Tongue (tissue), 2 donors: Measurements from ENCODE around the gene TMEM170B. TPM values are rescaled to one million over a fixed set of nuclear protein-coding genes. Genes with fewer than 3 reads are reported as not detected.

Experiments
- DNase-seq: peaks from one replicate; pipeline ENCODE4 v3.0.0-alpha.2; 2015
- total RNA-seq: library from RNA; depleted of rRNA; stranded (reverse); fragments of >200 nt; gene quantifications from one replicate; pipeline ENCODE4 v1.2.3, GENCODE V29; 2014

TMEM170B gene
- total RNA-seq, 1 donor from 2014 or later = 11.3 TPM

GRCh38 chr6:11586117-11586516 is 48.6 kb downstream of the TMEM170B start:
- no peak for DNase-seq

DNA sequence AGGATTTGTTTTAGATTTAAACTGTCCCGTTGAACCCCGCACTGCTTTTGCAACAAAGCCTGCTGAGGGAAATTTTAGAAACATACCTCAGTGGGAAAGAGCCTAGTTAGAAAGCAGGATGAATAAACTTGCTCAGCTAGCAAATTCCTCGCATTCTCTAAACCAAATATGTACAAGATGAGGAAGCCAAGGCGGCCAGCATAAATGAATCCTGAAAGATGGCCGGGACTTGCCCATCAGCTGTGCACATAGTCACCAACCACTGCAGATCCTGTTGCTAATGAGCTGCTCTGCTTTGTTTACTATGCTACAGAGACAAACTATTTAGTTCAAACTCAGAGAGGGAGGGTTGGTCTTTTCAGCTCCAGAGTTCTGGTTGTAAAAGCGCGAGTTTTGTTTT is 49.0 kb downstream of the TMEM170B start:
- no peak for DNase-seq

- DNase-seq = no peak
These were observed 51.7 kb downstream of the TMEM170B start for GRCh38 chr6:11589261-11589660.

DNA sequence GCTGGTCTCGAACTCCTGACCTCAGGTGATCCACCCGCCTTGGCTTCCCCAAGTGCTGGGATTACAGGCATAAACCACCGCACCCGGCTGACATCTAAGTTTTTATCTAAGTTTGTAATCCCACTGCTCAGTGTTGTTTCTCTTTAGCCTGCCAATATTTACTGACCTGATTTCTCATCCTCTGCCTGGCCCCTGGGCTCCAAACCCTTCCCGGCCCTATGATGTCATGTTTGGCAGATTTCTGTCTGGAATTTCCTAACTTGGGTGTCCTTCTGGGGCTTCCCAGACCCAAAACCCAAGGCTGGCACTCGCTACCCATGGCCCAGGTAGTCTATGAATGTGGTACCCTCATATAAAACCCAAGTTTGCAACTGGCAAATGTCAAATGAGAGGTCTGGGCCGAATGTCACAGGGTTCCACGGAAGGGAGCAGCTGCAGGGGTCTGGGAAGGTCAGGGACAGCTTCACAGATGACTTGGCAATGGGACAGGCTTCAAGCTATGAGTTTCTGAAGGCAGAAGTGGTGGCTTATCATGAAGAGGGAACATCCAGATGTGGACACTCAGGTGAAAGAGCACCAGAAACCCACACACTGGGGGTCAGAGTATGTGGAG is 54.9 kb downstream of the TMEM170B start:
- DNase-seq = no peak

GRCh38 chr6:11593096-11593495 is 55.5 kb downstream of the TMEM170B start:
- DNase-seq = no peak

DNA sequence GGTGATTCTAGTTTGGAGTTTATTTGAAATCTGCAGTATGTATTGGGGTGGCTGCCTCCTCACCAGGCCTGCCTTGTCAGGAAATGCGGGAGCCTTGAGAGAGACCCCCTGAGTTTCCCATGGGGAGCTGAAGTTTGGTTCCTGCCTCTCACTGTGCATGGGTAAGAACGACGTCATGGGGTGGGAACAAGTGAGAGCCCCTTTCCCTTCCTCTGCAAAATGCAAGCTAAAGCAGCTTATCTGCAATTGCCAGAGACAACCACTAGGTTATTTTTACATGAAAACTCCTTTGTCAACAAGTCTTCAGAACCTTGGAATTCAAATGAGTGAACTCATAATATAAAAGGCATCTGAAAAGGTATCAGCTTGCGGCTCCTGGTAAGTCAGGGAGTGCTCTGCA is 58.4 kb downstream of the TMEM170B start:
- DNase-seq = no peak

- no peak for DNase-seq
These were observed 59.2 kb downstream of the TMEM170B start for GRCh38 chr6:11596640-11597237.

GRCh38 chr6:11598687-11599086 is 61.1 kb downstream of the TMEM170B start:
- DNase-seq = no peak

DNA sequence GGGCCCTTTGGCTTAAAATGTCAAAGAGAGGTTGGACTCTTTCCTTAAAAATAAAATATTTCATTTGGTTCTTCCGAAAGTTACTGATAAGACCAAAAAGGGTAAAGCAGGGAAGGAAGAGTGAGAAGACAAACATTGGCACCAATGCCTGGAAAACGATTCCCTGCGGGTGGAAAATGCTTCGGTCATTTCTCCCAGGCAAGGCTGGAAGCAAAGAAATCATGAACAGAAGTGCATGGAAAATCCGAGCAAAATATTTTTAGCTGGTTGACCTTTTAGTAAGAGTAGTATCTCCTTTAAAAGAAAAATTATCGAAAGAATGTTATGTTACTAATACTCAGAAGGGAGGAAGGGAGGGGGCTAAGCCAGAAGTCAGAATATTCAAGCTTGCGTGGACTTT is 62.7 kb downstream of the TMEM170B start:
- no peak for DNase-seq

- no peak for DNase-seq
These were observed 64.4 kb downstream of the TMEM170B start for GRCh38 chr6:11601776-11602605.

GRCh38 chr6:11604215-11604614 is 66.7 kb downstream of the TMEM170B start:
- no peak for DNase-seq

DNA sequence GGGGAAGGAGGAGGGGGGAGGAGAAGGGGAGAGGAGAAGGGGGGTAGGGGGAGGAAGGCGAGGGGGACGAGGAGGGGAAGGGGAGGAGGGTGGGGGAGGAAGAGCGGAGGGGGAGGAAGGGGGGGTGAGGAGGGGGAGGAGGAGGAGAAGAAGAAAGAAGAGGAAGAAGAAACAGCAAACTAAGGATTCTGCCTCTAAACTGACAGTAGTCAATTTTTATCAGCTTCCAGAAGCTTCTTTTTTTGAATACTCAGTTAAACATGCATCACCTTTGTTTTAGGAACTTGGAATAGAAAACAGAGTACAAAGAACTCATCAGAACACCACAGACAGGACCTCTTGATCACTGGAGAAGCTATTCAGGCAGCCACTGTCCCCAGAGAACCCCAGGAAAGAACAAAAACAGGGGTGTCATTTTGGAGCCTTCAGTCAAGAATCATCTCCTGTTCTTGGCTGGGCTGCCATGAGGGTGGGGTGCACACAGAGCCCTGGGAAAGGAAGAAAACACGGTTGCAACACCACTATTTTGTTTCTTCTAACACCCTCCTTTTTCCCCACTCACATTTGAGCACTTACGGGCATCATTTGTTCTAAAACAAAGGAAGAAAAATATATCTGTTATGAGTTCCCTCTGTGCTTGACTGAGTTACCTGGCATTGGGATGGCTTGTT is 67.4 kb downstream of the TMEM170B start:
- no peak for DNase-seq

DNA sequence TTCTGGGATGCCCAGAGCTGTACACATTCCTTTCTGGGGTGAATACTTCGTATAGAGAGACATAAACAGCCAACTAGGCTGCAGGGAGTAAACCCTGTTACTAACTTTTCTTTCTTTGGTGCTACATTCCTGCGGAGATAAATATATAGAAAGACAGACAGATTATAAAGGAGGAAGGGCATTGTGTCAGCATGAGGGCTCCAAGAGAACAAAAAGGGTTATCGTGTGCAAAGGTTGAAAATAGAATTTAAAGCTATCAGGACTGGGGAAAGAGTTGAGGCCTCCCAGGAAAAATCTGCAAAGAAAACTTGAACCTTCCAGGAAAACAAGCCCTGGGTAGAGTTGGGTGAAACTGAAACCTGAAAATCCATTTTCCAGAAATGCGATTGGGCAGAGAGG is 68.0 kb downstream of the TMEM170B start:
- DNase-seq = no peak

DNA sequence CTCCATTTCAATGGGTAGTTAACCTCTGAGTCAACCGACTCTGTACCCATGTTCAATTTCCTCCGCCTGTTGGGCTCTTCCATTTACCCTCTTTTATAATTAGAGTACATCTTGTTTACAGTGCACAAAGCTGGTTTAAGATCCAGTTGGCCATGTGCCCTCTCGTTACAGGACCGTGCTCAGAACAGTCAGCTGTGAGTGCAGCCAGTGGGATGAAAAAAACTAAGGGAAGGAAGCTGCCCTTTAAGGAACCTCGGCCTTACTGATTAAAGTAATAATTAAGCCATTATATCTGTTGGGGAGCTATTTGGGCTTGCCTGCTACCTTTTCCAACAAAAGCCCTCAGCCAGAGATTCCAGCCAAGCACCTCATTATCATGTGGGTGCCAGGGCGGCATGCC is 68.8 kb downstream of the TMEM170B start:
- DNase-seq = peak; percentile 57

- peak; percentile 79 for DNase-seq
These were observed 69.8 kb downstream of the TMEM170B start for GRCh38 chr6:11607383-11607782.

DNA sequence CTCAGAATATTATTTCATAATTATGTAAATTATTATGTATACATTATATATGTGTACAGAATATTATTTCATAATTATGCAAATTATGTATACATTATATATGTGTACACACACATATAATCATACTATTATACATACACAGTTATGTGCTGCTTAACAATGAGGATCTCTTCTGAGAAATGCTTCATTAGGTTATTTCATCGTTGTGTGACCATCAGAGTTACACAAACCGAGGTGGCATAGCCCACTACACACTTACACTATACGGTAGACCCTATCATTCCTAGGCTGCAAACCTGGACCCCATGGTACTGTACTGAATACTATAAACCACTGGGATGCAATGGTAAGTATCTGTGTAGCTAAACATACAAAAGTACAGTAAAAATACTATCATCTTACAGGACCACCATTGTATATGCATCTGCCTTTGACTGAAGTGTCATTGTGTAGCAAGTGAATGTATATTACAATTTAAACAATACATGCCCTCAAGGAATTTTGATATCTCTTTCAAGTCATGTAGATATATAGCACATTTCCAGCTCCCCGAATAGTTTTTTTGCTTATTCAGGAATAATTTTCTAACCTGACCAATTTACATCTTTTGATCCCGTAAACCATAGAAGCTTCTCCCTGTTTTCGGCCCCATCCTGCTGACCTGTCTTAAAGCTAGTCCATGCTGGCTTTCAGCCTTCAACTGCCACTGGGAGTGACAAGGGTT is 71.2 kb downstream of the TMEM170B start:
- DNase-seq = no peak

GRCh38 chr6:11609324-11610071 is 71.9 kb downstream of the TMEM170B start:
- peak; percentile 64 for DNase-seq

DNA sequence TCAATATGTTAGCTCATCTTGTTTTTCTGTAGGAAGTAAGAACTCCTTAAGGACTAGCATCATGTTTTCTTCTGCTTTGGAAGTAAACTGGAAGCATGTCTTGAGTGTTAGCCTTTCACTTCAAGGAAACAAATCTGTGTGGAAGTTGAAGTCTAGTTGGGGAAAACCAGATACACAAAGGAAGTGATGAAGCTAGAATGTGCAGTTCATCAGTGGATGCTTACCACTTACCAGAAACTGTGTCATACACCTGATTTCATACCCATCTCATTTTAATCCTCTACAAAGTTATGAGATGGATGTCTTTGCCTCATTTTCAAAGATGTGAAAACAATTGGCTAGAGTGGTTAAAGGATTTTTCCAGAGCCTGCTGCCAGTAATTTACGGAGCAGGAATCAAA is 75.8 kb downstream of the TMEM170B start:
- no peak for DNase-seq

DNA sequence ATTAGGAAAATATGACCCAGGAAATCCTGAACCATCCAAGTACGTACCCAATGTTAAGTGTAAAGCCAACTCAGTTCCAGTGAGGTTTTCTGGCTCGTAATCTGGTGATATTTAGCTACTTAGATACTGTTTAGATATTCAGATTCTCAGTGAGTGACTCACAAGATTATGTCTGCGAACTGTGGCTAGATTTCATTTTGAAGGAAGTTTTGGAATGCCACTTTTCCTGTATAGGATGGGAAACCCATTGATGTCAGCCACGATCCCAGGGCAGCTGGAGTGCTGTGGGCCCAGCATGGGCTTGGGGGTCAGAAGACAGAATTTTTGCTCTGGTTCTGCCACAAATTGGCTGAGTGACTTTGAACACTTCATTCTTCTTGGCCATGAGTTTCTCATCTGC is 76.3 kb downstream of the TMEM170B start:
- no peak for DNase-seq

DNA sequence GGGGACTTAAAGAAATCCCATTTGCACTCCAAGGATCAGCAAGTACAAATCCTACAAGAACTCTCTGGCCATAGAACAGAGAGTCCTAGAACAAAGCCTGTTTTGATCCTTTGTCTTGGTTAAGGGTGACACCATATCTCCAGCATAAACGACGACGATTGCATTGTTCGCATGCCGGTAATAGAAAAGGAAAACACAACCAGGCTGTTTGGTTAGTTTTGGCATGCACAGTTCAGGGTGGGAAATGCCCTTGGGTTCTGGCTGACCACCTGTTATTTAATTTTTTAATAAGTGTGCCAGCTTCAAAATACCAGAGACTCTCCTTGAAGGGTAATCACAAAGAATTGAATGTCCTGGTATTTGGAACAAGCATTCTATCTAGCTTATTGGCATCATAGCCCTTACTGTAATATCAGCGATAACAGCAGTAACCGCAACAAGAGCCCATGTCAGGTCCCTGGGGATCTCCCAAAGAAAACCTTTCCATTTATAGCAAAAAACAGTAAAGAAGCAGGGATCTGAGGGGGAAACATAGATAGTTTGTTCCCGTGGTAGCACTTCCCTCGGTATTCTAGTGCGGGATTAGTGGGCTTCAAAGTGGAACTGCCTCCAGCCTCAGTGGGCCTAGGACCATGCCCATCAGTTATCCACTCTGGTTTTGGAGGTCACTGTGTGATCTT is 77.1 kb downstream of the TMEM170B start:
- DNase-seq = no peak

GRCh38 chr6:11615214-11615602 is 77.7 kb downstream of the TMEM170B start:
- no peak for DNase-seq
